NAMALWA (cell line): ENCODE results near the gene PRPF19.
A peak's percentile ranks its signal among the peaks of the same experiment; 100 is the strongest.

Source experiments
- DNase-seq: peaks from one replicate; pipeline ENCODE4 v3.0.0-alpha.2; 2015; ENCODE audit warnings: low spot score

Gene PRPF19

GRCh38 chr11:60906132-60906972, at the start of gene PRPF19:
PRPF19 (minus strand) TSS chr11:60906585; CDS start chr11:60906382, 203 bp downstream.
- DNase-seq = peak; percentile 99

GRCh38 chr11:60955571-60955970, 49.2 kb upstream of the PRPF19 start:
- no peak for DNase-seq

GRCh38 chr11:60954421-60954820, 48.0 kb upstream of the PRPF19 start:
- no peak for DNase-seq

GRCh38 chr11:60953781-60954180, 47.4 kb upstream of the PRPF19 start:
- DNase-seq = no peak

- DNase-seq = no peak
Measured at GRCh38 chr11:60952742-60953170, 46.4 kb upstream of the PRPF19 start.

- DNase-seq = peak; percentile 92
Measured at GRCh38 chr11:60951904-60952741, 45.7 kb upstream of the PRPF19 start, which contains the start of gene SLC15A3. SLC15A3 (minus strand) TSS chr11:60952176; CDS start chr11:60951551, 625 bp downstream.

GRCh38 chr11:60951606-60951903, 45.2 kb upstream of the PRPF19 start:
- DNase-seq = no peak

- DNase-seq = no peak
Measured at GRCh38 chr11:60950933-60951605, 44.7 kb upstream of the PRPF19 start.

- DNase-seq = no peak
Measured at GRCh38 chr11:60950024-60950423, 43.6 kb upstream of the PRPF19 start.

GRCh38 chr11:60948250-60948649, 41.9 kb upstream of the PRPF19 start:
- no peak for DNase-seq

- no peak for DNase-seq
Measured at GRCh38 chr11:60947700-60948099, 41.3 kb upstream of the PRPF19 start.

- DNase-seq = no peak
Measured at GRCh38 chr11:60946601-60947264, 40.3 kb upstream of the PRPF19 start.

GRCh38 chr11:60945295-60945667, 38.9 kb upstream of the PRPF19 start:
- DNase-seq = no peak

GRCh38 chr11:60944490-60945294, 38.3 kb upstream of the PRPF19 start:
- no peak for DNase-seq

GRCh38 chr11:60942970-60943565, 36.7 kb upstream of the PRPF19 start:
- no peak for DNase-seq

- DNase-seq = no peak
Measured at GRCh38 chr11:60942219-60942618, 35.8 kb upstream of the PRPF19 start.

GRCh38 chr11:60941371-60942119, 35.2 kb upstream of the PRPF19 start:
- DNase-seq = no peak

- no peak for DNase-seq
Measured at GRCh38 chr11:60939855-60940254, 33.5 kb upstream of the PRPF19 start.

- DNase-seq = no peak
Measured at GRCh38 chr11:60939301-60939700, 32.9 kb upstream of the PRPF19 start.

GRCh38 chr11:60938500-60938899, 32.1 kb upstream of the PRPF19 start:
- no peak for DNase-seq
